Measurements from ENCODE around the gene SLC35G6.

The SLC35G6 gene

DNA sequence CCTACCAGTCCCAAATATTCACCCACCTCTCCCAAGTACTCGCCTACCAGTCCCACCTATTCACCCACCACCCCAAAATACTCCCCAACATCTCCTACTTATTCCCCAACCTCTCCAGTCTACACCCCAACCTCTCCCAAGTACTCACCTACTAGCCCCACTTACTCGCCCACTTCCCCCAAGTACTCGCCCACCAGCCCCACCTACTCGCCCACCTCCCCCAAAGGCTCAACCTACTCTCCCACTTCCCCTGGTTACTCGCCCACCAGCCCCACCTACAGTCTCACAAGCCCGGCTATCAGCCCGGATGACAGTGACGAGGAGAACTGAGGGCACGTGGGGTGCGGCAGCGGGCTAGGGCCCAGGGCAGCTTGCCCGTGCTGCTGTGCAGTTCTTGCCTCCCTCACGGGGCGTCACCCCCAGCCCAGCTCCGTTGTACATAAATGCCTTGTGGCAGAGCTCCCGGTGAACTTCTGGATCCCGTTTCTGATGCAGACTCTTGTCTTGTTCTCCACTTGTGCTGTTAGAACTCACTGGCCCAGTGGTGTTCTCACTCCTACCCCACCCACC, 32.7 kb downstream of the SLC35G6 start:
- no peaks in the 10 kb centered on the region for H3K4me1 ChIP-seq (ENCODE audit: control insufficient read depth, insufficient read depth, low read length)
- no peak overlapping the region for H3K9ac ChIP-seq (ENCODE audit: low read depth, low read length)
- H3K9me3 ChIP-seq (replicated peaks; ENCODE audit: low read length): no peaks in the 10 kb centered on the region
- H3K4me3 ChIP-seq (ENCODE audit: low read length): no peak overlapping the region
- H3K36me3 ChIP-seq (ENCODE audit: insufficient read depth, low read length): peaks cover 62% of the 10 kb centered on the region
- no peak overlapping the region for H3K4me2 ChIP-seq (ENCODE audit: low read length)
- no peaks in the 10 kb centered on the region for H3K27me3 ChIP-seq (ENCODE audit: control insufficient read depth, insufficient read depth, low read length)

- H3K36me3 ChIP-seq (ENCODE audit: insufficient read depth, low read length): peaks cover 44% of the 10 kb centered on the region
- no peak overlapping the region for H3K4me3 ChIP-seq (ENCODE audit: low read length)
- no peak overlapping the region for H3K4me2 ChIP-seq (ENCODE audit: low read length)
- no peak overlapping the region for H3K9ac ChIP-seq (ENCODE audit: low read depth, low read length)
- H3K9me3 ChIP-seq (replicated peaks; ENCODE audit: low read length): no peaks in the 10 kb centered on the region
- no peaks in the 10 kb centered on the region for H3K4me1 ChIP-seq (ENCODE audit: control insufficient read depth, insufficient read depth, low read length)
- no peaks in the 10 kb centered on the region for H3K27me3 ChIP-seq (ENCODE audit: control insufficient read depth, insufficient read depth, low read length)
Measured at GRCh38 chr17:7515911-7516610, 34.8 kb downstream of the SLC35G6 start.

DNA sequence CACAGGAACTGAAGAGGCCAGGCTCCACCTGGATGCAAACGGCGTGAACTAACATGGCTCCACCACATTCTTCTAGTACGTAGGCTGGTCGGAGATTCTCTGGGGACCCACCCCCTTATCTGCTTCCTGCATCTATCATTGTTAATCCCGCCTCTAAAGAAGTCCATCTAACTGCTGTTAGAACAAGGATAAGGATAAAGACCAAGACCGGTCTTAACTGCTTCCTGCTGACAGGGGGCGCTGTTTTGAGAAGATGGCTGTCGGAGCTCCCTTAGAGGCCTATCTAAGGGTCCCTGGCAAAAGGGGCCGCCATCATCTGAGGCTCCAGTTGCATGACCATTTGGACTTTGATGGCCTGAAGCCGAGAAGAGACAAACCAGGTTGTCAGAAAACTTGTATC, 41.8 kb downstream of the SLC35G6 start:
- H3K9me3 ChIP-seq (replicated peaks; ENCODE audit: low read length): no peaks in the 10 kb centered on the region
- H3K4me3 ChIP-seq (ENCODE audit: low read length): no peak overlapping the region
- no peaks in the 10 kb centered on the region for H3K36me3 ChIP-seq (ENCODE audit: insufficient read depth, low read length)
- H3K27me3 ChIP-seq (ENCODE audit: control insufficient read depth, insufficient read depth, low read length): no peaks in the 10 kb centered on the region
- H3K9ac ChIP-seq (ENCODE audit: low read depth, low read length): no peak overlapping the region
- H3K4me2 ChIP-seq (ENCODE audit: low read length): no peak overlapping the region
- no peaks in the 10 kb centered on the region for H3K4me1 ChIP-seq (ENCODE audit: control insufficient read depth, insufficient read depth, low read length)

GRCh38 chr17:7528842-7529241, 47.6 kb downstream of the SLC35G6 start:
- H3K4me2 ChIP-seq (ENCODE audit: low read length): no peak overlapping the region
- H3K9ac ChIP-seq (ENCODE audit: low read depth, low read length): no peak overlapping the region
- no peaks in the 10 kb centered on the region for H3K4me1 ChIP-seq (ENCODE audit: control insufficient read depth, insufficient read depth, low read length)
- H3K9me3 ChIP-seq (replicated peaks; ENCODE audit: low read length): no peaks in the 10 kb centered on the region
- H3K27me3 ChIP-seq (ENCODE audit: control insufficient read depth, insufficient read depth, low read length): no peaks in the 10 kb centered on the region
- H3K36me3 ChIP-seq (ENCODE audit: insufficient read depth, low read length): no peaks in the 10 kb centered on the region
- no peak overlapping the region for H3K4me3 ChIP-seq (ENCODE audit: low read length)

DNA sequence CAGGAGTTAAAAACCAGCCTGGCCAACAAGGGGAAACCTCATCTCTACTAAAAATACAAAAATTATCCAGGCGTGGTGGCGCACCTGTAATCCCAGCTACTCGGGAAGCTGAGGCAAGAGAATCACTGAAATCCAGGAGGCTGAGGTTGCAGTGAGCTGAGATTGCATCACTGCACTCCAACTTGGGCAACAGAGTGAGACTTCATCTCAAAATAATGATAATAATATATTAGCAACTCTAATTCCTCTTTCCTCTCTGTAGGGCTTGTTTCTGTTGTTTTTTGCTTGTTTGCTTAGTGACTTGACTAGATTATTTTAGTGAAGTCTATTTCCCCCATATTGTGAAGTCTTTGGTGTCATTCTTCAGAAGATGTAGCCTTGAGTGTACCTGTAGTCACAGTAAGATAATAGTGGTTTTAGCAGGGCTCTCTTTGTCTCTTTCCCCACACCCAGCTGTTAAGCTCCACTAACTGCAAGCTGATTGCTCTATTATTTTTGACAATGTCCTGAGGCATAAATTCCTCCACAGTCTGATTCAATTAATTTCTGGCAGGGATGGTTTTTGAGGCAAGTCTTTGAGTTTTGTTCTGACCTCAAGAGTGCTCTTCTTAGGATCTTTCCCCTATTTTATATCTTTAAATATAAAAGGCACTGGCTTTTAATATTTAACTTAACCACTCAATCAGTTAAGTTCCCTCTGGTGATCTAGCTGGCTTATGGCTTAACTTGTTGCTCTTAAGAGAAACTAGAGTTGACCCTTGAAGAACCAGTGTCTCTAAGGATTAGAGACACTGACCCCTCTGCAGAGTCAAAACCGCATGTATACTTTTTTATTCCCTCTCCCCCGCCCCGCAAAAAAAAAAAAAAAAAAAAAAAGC, 49.0 kb downstream of the SLC35G6 start:
- Histone ChIP-seq H3K9me3 (replicated peaks; ENCODE audit: low read length) (no peaks in the 10 kb centered on the region), H3K4me3 (ENCODE audit: low read length) (no peak overlapping the region), H3K36me3 (ENCODE audit: insufficient read depth, low read length) (no peaks in the 10 kb centered on the region), H3K4me2 (ENCODE audit: low read length) (no peak overlapping the region), H3K9ac (ENCODE audit: low read depth, low read length) (no peak overlapping the region), H3K27me3 (ENCODE audit: control insufficient read depth, insufficient read depth, low read length) (no peaks in the 10 kb centered on the region), H3K4me1 (ENCODE audit: control insufficient read depth, insufficient read depth, low read length) (no peaks in the 10 kb centered on the region)
